ENCODE results near the gene INPP4A.

INPP4A gene

GRCh38 chr2:98509542-98510321 lies 65.1 kb downstream of the INPP4A start:
- DNase-seq (ENCODE audit: low spot score) (no peak), FAIRE-seq (no peak)

- FAIRE-seq: no peak
- DNase-seq (ENCODE audit: low spot score): no peak
Observed at GRCh38 chr2:98510322-98510662, 65.6 kb downstream of the INPP4A start.

- FAIRE-seq (no peak), DNase-seq (ENCODE audit: low spot score) (no peak)
Observed at GRCh38 chr2:98511981-98512380, 67.3 kb downstream of the INPP4A start.

GRCh38 chr2:98512699-98513098 lies 68.0 kb downstream of the INPP4A start:
- FAIRE-seq (no peak), DNase-seq (ENCODE audit: low spot score) (no peak)

- DNase-seq (ENCODE audit: low spot score): no peak
- no peak for FAIRE-seq
Observed at GRCh38 chr2:98514096-98514639, 69.5 kb downstream of the INPP4A start.

- DNase-seq (ENCODE audit: low spot score): no peak
- no peak for FAIRE-seq
Observed at GRCh38 chr2:98514879-98515249, 70.2 kb downstream of the INPP4A start.

GRCh38 chr2:98515250-98515991 lies 70.8 kb downstream of the INPP4A start:
- no peak for FAIRE-seq

GRCh38 chr2:98516571-98516970 lies 71.9 kb downstream of the INPP4A start:
- DNase-seq (ENCODE audit: low spot score) (no peak), FAIRE-seq (no peak)

More at GRCh38 chr2:98515250-98515991, 70.8 kb downstream of the INPP4A start:
- DNase-seq (ENCODE audit: low spot score): no peak

GRCh38 chr2:98517636-98518035 lies 73.0 kb downstream of the INPP4A start:
- DNase-seq (ENCODE audit: low spot score): no peak
- FAIRE-seq: no peak

GRCh38 chr2:98518101-98518500 lies 73.4 kb downstream of the INPP4A start:
- DNase-seq (ENCODE audit: low spot score) (no peak), FAIRE-seq (no peak)

- DNase-seq (ENCODE audit: low spot score): no peak
- FAIRE-seq: no peak
Observed at GRCh38 chr2:98519156-98519555, 74.5 kb downstream of the INPP4A start.

- FAIRE-seq: no peak
- no peak for DNase-seq (ENCODE audit: low spot score)
Observed at GRCh38 chr2:98519851-98520250, 75.2 kb downstream of the INPP4A start.

- DNase-seq (ENCODE audit: low spot score) (no peak), FAIRE-seq (no peak)
Observed at GRCh38 chr2:98520806-98521205, 76.1 kb downstream of the INPP4A start.

- FAIRE-seq (no peak), DNase-seq (ENCODE audit: low spot score) (no peak)
Observed at GRCh38 chr2:98521266-98521665, 76.6 kb downstream of the INPP4A start.

- DNase-seq (ENCODE audit: low spot score): no peak
- no peak for FAIRE-seq
Observed at GRCh38 chr2:98522854-98523253, 78.2 kb downstream of the INPP4A start.

GRCh38 chr2:98524168-98524567 lies 79.5 kb downstream of the INPP4A start:
- no peak for DNase-seq (ENCODE audit: low spot score)
- no peak for FAIRE-seq

GRCh38 chr2:98528349-98528748 lies 83.7 kb downstream of the INPP4A start:
- no peak for FAIRE-seq
- DNase-seq (ENCODE audit: low spot score): no peak

- DNase-seq (ENCODE audit: low spot score) (no peak), FAIRE-seq (no peak)
Observed at GRCh38 chr2:98530114-98530513, 85.5 kb downstream of the INPP4A start.

GRCh38 chr2:98532756-98533155 lies 88.1 kb downstream of the INPP4A start:
- FAIRE-seq (no peak), DNase-seq (ENCODE audit: low spot score) (no peak)

- FAIRE-seq (no peak), DNase-seq (ENCODE audit: low spot score) (no peak)
Observed at GRCh38 chr2:98533547-98533946, 88.9 kb downstream of the INPP4A start.

- DNase-seq (ENCODE audit: low spot score) (no peak), FAIRE-seq (no peak)
Observed at GRCh38 chr2:98534761-98535160, 90.1 kb downstream of the INPP4A start.

GRCh38 chr2:98535971-98536677 lies 91.5 kb downstream of the INPP4A start:
- no peak for DNase-seq (ENCODE audit: low spot score)
- no peak for FAIRE-seq
